NCI-H446 (cell line): ENCODE results near the gene PCBP1.
"Not testable (repeated sequence)": the region's sequence is repeated elsewhere in the genome, so short reads cannot be mapped to it uniquely, and the experiment has no call there.

Experiments
- DNase-seq, 2 experiments: peaks; one replicate each; lab custom pipeline; 2025; lab: John Stamatoyannopoulos, UW

PCBP1 gene

GRCh38 chr2:70098032-70098431 is 10.8 kb downstream of the PCBP1 start:
- no peak for DNase-seq

GRCh38 chr2:70099270-70099669 is 12.0 kb downstream of the PCBP1 start:
- DNase-seq, result no peak

GRCh38 chr2:70101174-70101573 is 13.9 kb downstream of the PCBP1 start:
- DNase-seq, result no peak

GRCh38 chr2:70101686-70102085 is 14.4 kb downstream of the PCBP1 start:
- not testable (repeated sequence) for DNase-seq

- not testable (repeated sequence) for DNase-seq
Measured at GRCh38 chr2:70102323-70102905, 15.1 kb downstream of the PCBP1 start.

GRCh38 chr2:70103531-70104061 is 16.3 kb downstream of the PCBP1 start:
- no peak for DNase-seq

GRCh38 chr2:70104231-70105111 is 17.2 kb downstream of the PCBP1 start:
- peak in 1 of 2 experiments; percentile 35 for DNase-seq

- not testable (repeated sequence) for DNase-seq
Measured at GRCh38 chr2:70106138-70106537, 18.9 kb downstream of the PCBP1 start.

- DNase-seq, result not testable (repeated sequence)
Measured at GRCh38 chr2:70110397-70110796, 23.1 kb downstream of the PCBP1 start.

- no peak for DNase-seq
Measured at GRCh38 chr2:70111752-70112591, 24.7 kb downstream of the PCBP1 start.

- DNase-seq, result no peak
Measured at GRCh38 chr2:70113359-70114070, 26.2 kb downstream of the PCBP1 start.

- no peak for DNase-seq
Measured at GRCh38 chr2:70115646-70116442, 28.6 kb downstream of the PCBP1 start.

- no peak for DNase-seq
Measured at GRCh38 chr2:70116936-70117552, 29.8 kb downstream of the PCBP1 start.

- no peak for DNase-seq
Measured at GRCh38 chr2:70118798-70119454, 31.6 kb downstream of the PCBP1 start.

GRCh38 chr2:70121627-70122372 is 34.5 kb downstream of the PCBP1 start:
- no peak for DNase-seq

- no peak for DNase-seq
Measured at GRCh38 chr2:70122470-70122869, 35.2 kb downstream of the PCBP1 start.

GRCh38 chr2:70123051-70123828 is 36.0 kb downstream of the PCBP1 start:
- no peak for DNase-seq

GRCh38 chr2:70123829-70124116 is 36.5 kb downstream of the PCBP1 start:
- no peak for DNase-seq
